WTC11 (cell line): ENCODE results near the gene MYO5B.

Experiments used
- SP1 ChIP-seq: sonication (generic); formaldehyde crosslinking; conservative IDR thresholded peaks from 2 replicates; pipeline ENCODE4 v1.8.1; 2022; ENCODE audit warnings: missing genetic modification reagents
- USF2 ChIP-seq: sonication (generic); formaldehyde crosslinking; IDR thresholded peaks from 2 replicates; pipeline ENCODE4 v1.8.1; 2023; ENCODE audit warnings: mild to moderate bottlenecking, missing genetic modification reagents, moderate library complexity

GRCh38 chr18:49847524-49847923 is 347.4 kb downstream of the MYO5B start:
- no peak for TF ChIP-seq USF2
- no peak for TF ChIP-seq SP1 (CRISPR knock-in tag)
